ENCODE measurements around the gene NSUN2.

GRCh38 chr5:6568889-6569288, 64.0 kb downstream of the NSUN2 start:
- TF ChIP-seq POLR2A (IDR thresholded peaks at IDR 0.05) (no peak), CTCF (IDR thresholded peaks at IDR 0.05) (no peak), POLR2AphosphoS5 (IDR thresholded peaks at IDR 0.05) (no peak), EP300 (IDR thresholded peaks at IDR 0.05) (no peak)
